HG02943 (cell line): ENCODE results near the gene RGR.

Experiments used
- ATAC-seq: cut with Tn5 transposase; IDR thresholded peaks from one replicate; pipeline ENCODE4 v1.9.1; 2021; ENCODE audit warnings: mild to moderate bottlenecking, low read depth, moderate library complexity; ENCODE audit not compliant: unreplicated experiment

The RGR gene

GRCh38 chr10:84216834-84217233 is 28.0 kb upstream of the RGR start:
- no peak for ATAC-seq

DNA sequence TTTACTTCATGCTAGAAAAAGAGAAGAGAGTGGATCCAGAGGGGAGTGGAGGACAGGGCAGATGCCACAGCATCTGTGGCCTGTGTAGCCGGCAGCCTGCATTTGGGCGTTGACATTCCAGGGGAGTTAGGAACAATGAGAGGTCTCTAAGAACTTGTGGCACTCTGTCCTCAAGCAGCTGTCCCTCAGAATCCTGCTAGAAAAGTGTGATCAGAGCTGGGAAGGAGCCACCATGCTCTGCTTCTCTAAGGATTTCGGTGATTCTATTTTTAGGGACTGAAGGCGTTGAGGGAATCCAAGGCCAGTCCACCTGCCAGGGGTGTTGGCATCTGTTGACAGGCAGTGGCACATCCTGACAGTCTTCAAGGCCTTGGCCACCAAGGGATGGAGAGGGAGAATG is 27.1 kb upstream of the RGR start:
- ATAC-seq = no peak

- no peak for ATAC-seq
Measured at GRCh38 chr10:84221916-84222315, 22.9 kb upstream of the RGR start.

DNA sequence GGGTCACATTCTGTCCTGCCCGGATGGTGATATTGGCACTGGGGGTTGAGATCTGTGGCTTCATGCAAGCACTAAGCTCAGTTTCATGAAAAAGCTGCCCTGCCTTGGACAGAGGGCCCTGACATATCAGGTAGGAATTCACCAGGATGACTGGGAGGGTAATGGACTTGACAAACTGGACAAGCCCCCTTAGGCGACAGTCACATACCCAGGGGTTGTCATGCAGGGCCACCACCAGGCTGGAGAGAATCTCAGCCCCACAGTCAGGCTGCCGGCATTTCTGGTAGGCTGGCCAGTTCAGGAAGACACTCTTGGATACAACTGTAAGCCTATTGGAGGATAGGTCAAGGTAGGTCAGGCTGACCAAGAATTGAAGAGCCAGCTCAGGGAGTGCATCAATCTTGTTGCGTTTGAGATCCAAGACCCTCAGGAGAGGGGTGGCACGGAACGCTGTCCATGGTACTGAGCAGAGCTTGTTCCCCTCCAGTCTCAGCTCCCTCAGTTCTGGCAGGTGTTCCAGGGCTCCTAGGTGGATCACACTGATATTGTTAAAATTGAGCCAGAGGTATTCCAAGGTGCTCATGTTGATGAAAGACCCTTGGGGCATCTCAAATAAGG is 20.3 kb upstream of the RGR start:
- ATAC-seq = no peak

DNA sequence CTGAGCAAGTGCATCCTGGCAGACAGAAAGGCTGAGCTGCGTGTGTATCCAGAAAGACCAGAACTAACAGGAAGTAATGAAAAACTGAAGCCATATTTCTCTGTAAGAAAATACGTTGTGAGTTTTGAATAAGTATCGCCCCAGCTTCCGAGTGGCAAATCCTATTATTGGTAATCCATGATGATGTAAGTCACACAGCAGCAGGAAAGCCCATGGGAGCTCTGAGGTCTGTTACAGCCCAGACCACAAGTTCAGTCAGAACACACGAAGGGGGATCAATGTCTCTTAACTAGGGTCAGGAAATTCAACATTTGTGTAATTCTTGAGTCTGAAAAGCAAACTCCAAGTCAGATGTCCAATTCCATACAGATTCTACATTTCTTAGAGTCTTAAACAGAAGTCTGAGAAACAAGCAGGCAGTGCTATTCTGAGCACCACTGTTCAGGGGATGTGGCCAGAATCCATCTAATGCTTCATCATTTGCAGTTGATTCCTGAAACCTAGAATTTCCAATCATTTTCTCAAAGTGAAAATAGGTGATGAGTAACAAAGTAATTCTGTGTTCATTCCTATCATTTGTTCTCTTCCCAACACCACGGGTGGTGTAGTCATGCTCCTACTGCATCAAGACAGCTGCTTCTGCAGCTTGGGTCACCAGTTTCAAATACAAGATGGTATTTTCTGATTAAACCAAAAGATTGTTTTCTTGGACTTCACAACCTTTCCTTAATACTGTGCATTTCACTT is 19.3 kb upstream of the RGR start, which contains the start of gene LRIT2:
Gene LRIT2, minus strand, starts transcription at position 118 of the 747 bp plus-strand sequence. Its CDS starts 24 bp downstream, at position 94.
- no peak for ATAC-seq

DNA sequence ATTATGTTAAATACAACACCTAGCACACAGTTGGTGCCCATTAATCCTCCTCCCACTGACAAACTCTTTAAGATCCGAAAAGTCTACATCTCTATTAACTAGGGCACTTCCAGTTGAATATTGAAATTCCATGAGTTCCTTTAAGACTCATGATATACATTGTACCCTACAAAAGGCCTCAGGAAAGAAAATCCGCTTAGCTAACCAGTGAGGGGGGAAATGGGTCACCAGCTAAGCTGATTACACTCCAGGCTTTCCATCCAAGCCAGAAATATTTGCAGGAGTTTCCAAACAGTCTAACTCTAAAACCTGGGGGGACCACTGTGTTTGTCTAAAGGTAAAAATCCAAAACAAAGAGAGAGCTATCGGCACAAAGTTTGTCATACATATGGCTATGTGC is 18.2 kb upstream of the RGR start:
- ATAC-seq = no peak

DNA sequence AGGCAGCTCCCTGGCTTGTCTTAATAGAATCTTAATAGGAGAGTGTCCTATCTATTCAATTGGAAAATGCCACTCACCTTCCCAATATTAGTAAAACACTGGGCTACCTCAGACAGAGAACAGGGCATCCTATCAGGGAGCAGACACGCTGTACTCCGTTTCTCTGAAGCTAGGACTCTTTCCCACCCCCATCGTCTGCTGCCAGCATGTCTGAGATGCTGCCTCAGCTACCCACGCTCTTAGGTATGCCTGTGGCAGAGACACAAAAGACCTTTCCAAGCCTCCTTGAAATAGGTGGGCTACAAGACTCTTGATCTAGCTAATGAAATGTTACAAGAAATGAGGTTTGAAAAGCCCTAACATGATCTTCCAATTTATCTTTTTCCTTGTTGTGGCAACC is 17.0 kb upstream of the RGR start:
- ATAC-seq = no peak

- no peak for ATAC-seq
Measured at GRCh38 chr10:84230359-84230758, 14.5 kb upstream of the RGR start.

DNA sequence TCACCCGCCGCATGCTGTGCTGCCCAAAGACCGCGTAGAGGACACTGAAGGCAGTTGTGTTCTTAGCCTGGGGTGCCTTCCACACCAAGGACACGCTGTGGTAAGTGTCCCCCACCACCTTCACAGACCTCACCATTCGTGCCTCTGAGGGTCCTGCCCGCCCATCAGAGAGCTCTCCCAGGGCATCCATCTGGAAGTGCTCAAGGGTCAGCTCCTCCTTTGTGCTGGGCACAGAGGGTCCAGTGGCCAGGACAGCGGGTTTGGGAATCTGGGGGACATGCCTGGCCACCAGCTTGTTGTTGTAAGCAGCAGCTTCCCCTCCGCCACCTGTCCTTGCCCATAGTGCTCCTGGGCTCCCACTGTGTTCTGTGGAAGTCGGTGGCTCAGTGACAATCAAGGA is 12.5 kb upstream of the RGR start:
- no peak for ATAC-seq

GRCh38 chr10:84233940-84234339 is 10.9 kb upstream of the RGR start:
- no peak for ATAC-seq

DNA sequence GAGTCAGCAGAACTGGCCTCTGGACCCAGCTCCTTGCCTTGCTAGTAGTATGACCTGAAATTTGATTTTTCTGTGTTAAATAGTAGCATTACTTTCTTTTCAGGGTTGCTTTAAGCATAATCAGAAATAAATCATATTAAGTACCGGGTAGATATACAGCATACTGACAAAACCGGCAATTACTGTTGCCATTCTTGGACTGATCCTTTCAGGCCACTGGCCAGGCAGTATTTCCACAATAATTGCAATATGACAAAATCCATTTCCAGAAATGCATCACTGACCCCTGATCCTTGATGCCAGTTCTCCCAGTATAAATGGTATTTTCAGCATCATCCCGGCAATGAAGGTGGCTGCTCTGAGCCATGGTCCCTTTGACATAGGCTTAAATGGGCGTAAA is 10.4 kb upstream of the RGR start:
- no peak for ATAC-seq

- ATAC-seq = no peak
Measured at GRCh38 chr10:84235096-84235495, 9.8 kb upstream of the RGR start.

DNA sequence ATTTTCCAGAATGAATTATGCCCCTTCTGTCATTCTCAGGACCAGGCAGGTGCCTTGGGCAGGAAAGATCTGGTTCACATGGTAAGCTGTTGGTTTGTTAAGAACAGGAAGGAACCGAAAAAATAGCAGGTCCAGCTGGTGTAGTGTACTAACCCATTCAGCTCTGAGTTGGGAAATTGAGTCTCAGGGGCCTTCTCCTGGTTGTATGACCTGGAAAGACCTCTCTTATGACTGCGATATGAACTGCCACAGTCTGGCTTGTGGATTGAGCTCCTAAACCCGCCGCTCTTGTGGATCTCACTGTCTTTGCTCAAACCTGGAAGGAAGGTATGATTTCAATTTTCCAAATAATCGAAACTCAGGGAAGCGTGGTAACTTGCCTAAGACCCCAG is 8.1 kb upstream of the RGR start:
- no peak for ATAC-seq

- ATAC-seq = no peak
Measured at GRCh38 chr10:84237199-84238051, 7.4 kb upstream of the RGR start.

DNA sequence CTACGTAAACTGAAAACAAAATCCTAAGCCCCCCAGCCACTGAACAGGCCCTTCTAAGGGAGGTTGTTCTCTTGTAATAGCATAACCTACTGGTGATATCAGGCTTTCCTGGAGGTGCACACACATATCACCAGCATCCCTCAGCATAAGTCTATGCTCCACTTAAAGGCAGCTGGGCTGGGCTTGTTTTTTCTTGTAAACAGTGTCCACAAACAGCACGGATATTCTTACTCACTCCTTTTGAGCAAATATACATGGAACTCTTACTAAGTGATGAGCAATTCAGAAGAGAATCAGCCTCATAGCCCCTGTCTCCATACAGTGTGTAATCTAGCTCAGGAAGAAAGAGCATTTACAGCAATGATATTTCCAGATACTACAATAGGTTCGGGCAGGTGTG is 5.9 kb upstream of the RGR start:
- ATAC-seq = no peak

GRCh38 chr10:84241185-84241790 is 3.6 kb upstream of the RGR start, which contains the start of gene LRIT1:
Gene LRIT1 (minus strand): TSS chr10:84241546. CDS start chr10:84241439, 107 bp downstream.
- no peak for ATAC-seq

DNA sequence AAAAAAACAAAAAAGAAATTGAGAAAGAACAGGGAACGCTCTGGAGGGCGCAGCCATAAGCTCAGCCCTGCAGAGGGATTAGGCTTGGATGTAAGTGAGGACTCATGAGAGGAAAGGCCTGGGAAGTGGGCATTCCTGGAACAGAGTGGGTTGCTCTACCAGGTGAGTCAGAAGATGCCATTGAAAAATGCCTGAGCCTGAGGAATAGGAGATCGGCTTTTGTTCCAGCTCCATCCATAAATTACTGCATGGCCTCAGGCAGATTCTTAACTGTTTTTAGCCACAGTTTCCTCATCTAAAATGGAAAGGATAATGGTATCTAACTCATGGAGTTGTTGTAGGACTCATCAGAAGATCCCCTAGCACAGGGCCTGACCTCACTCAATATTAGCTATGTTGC is 1.1 kb upstream of the RGR start:
- ATAC-seq = no peak

DNA sequence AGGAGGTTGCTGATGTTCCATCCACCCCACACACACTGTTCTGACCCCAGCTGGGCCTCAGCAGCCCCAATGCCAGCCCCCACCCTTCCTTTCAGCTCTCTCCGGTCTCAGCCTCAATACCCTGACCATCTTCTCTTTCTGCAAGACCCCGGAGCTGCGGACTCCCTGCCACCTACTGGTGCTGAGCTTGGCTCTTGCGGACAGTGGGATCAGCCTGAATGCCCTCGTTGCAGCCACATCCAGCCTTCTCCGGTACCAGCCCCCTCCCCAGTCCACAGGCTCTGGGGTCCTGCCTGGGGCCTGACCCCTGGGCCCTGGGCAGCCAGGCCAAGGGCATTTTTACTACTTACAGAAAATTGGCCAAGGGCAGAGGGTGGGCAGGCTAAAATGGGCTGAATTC is 2.6 kb downstream of the RGR start:
- no peak for ATAC-seq

- ATAC-seq = no peak
Measured at GRCh38 chr10:84248794-84249193, 3.9 kb downstream of the RGR start.

GRCh38 chr10:84254552-84255478 is 10.0 kb downstream of the RGR start:
- ATAC-seq = no peak
